AG09319 (cell line): ENCODE measurements around the gene C2CD3.

ENCODE experiments used
- DNase-seq: peaks from one replicate; pipeline ENCODE4 v3.0.0-alpha.2; 2010; ENCODE audit warnings: low read depth; ENCODE audit errors: extremely low read depth
- TF ChIP-seq, protein P1 (sequence below): IDR thresholded peaks from 2 replicates; pipeline ENCODE4 v1.5.1; 2011; ENCODE audit warnings: low read depth, mild to moderate bottlenecking, inconsistent platforms, low read length, moderate library complexity

C2CD3 gene

DNA sequence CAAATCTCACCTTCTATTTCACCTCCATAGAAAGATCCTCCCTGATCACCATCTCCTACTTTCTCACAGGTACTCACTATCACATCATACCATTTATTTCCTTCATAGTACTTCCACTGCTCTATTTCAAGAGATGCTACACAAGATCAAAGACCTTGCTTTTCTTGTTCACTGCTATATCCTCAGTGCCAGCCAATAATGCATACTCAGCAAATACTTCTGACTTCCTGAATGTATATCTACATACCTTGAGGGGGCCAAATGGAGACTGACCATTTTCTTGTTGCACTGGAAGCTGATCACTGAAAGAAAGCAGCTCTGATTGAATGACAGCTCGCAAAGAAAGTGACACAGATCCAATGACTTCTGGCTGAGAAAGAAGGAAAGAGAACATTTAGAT lies 64.7 kb downstream of the C2CD3 start:
- no peak for DNase-seq
- TF ChIP-seq, protein P1, sequence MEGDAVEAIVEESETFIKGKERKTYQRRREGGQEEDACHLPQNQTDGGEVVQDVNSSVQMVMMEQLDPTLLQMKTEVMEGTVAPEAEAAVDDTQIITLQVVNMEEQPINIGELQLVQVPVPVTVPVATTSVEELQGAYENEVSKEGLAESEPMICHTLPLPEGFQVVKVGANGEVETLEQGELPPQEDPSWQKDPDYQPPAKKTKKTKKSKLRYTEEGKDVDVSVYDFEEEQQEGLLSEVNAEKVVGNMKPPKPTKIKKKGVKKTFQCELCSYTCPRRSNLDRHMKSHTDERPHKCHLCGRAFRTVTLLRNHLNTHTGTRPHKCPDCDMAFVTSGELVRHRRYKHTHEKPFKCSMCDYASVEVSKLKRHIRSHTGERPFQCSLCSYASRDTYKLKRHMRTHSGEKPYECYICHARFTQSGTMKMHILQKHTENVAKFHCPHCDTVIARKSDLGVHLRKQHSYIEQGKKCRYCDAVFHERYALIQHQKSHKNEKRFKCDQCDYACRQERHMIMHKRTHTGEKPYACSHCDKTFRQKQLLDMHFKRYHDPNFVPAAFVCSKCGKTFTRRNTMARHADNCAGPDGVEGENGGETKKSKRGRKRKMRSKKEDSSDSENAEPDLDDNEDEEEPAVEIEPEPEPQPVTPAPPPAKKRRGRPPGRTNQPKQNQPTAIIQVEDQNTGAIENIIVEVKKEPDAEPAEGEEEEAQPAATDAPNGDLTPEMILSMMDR: no peak

DNA sequence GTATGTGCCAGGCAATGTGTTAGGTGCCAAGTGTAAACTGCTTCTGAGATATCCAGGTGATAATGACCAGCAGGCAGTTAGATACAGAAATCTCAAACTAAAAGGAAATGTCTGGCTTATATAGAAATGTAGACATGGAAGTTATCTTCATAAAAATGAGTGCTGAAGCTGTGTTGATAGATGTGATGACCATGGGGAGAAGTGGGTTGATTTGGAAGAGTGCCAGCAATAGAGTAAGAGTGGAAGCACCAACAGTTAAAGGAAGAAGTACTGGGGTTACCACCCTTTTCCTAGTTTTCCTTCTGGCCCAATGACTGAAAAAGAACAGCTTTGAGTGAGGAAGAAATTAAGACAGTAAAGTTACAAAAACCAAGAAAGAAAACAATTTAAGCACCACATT lies 68.5 kb downstream of the C2CD3 start:
- TF ChIP-seq, protein P1: no peak
- no peak for DNase-seq

DNA sequence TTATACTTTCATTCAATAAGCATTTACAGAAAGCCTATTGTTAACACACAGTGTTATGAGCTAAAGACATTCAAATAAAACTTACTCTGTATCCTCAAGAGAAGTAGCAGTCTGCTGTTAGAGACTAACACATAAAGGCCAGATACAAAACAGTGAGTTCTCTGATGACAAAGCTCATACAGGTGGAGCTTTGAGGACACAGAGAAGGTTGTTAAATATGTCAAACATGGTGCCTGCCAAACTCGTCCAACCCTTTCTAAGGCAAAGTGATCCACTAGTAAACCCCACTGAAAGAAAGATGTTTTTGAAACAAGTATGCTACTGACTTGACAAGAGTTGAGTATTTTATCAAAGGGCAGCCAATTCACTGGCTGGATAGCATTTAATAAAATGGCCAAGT lies 70.1 kb downstream of the C2CD3 start:
- no peak for DNase-seq
- TF ChIP-seq, protein P1: no peak

DNA sequence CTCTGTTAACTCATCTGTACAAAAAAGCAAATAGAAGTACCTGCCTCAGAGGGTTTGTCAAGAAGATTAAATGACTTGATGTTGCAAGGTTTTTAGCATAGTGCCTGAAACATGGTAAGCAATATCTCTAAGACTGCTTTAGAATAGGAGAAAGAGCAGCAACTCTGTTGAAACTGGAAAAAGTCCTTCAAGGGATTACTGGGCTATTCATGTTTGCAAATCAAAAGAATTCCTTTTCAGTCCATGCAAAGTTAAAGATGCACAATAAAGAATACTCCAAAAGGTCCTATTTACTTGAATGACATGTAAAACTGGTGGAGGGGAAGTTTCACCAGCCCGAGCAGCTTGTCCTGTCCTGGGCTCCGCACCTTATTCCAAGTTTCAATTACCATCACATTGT lies 70.6 kb downstream of the C2CD3 start:
- TF ChIP-seq, protein P1: no peak
- DNase-seq: no peak

DNA sequence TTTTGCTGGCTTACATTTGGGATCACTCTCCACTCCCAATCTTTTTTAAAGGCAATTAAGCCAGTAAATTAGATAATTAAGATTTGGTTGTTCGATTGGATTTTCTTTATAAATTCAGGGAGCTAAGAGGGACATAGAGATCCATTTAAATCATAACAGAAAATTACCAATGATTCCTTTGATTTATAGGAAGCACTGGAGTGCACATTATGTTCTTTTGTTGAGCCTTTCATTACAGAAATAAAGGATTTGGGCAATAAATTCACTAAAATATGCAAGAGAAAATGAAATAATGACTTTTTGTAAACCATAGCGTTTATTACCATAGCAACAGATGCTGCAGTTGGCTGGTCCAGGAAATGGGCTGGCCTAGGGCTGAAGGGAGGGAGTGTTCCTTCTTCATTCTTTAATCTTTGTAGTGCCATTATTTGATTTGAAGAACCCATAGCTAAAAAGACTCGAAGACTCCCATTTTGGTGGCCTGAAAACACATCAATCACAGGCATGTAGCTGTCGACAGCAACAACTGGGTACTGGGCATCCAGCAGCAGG lies 73.0 kb downstream of the C2CD3 start:
- TF ChIP-seq, protein P1: no peak
- no peak for DNase-seq

DNA sequence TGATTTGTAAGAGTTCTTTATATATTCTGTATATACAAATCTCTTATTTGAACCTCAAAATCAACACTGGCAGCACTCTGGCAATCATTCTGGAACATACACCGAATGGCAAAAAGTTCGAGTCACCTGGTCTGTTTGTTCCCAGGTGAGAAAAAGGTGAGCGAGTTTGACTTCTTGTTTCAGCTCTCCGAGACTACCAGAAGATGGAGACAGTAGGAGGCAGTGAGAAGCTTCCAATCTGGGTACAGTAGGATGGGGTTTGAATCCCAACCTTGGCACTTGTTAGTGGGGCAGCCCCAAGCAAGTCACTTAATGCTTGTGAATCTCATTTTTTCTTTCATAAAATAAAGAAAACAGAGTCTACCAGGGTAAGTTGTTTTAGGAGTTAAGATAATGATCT lies 76.4 kb downstream of the C2CD3 start:
- DNase-seq: no peak
- TF ChIP-seq, protein P1: no peak

DNA sequence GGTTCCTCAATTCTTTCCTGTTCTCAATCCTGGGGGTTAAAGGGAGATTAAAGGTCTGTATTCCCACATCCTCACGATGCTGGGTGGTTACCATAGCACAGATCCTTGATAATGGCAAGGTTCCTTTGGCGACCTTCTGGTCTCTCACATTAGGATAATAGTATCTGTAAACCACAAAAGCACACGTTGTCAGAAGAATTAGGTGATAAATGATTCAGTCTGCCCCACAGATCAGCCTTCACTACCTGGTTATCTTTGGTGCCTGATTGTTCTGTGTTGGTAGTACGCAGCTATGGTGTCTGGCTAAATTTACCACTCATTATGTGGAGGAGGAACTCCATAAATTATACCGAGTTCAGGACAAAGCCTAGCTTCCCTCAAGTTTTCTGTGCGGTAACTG lies 78.4 kb downstream of the C2CD3 start:
- TF ChIP-seq, protein P1: no peak
- no peak for DNase-seq
